Prostate gland (tissue), 2 donors: ENCODE measurements around the gene GPR141.

Experiments
- CTCF ChIP-seq, 4 experiments: fragments of 200-600 bp in 2 of 4; fragments of 450-650 bp in 2 of 4; sonication (generic) in 2 of 4; IDR thresholded peaks; 1 replicate in 3 of 4; 2 replicates in 1 of 4; pipeline ENCODE4 v1.5.1; 2016 to 2019; ENCODE audit warnings: antibody characterized with exemption in 4 of 4, mild to moderate bottlenecking in 2 of 4, moderate library complexity in 2 of 4
- POLR2A ChIP-seq: fragments of 450-650 bp; IDR thresholded peaks from one replicate; pipeline ENCODE4 v1.6.1; 2016; ENCODE audit warnings: antibody characterized with exemption, mild to moderate bottlenecking
- POLR2AphosphoS5 ChIP-seq: sonication (generic); formaldehyde crosslinking; IDR thresholded peaks from one replicate; pipeline ENCODE4 v1.6.1; 2017; ENCODE audit warnings: antibody characterized with exemption

GRCh38 chr7:37719077-37719476 is 35.5 kb downstream of the GPR141 start:
- no peak for TF ChIP-seq CTCF (IDR thresholded peaks at IDR 0.05)
- TF ChIP-seq POLR2AphosphoS5: no peak
- no peak for TF ChIP-seq POLR2A
